Middle frontal gyrus (tissue), 1 donor: ENCODE measurements around the gene CERK.

Experiments
- DNase-seq: peaks from one replicate; pipeline ENCODE4 v3.0.0-alpha.2; 2015; ENCODE audit warnings: low spot score; ENCODE audit errors: extremely low spot score

CERK gene

GRCh38 chr22:46732513-46732912 is 5.5 kb downstream of the CERK start:
- DNase-seq = no peak

- DNase-seq = no peak
Measured at GRCh38 chr22:46732041-46732379, 6.0 kb downstream of the CERK start.

GRCh38 chr22:46731246-46732040 is 6.6 kb downstream of the CERK start:
- DNase-seq = no peak

- DNase-seq = no peak
Measured at GRCh38 chr22:46730568-46731245, 7.3 kb downstream of the CERK start.

GRCh38 chr22:46728470-46728869 is 9.6 kb downstream of the CERK start:
- DNase-seq = no peak

GRCh38 chr22:46727813-46728364 is 10.2 kb downstream of the CERK start:
- DNase-seq = no peak

- DNase-seq = no peak
Measured at GRCh38 chr22:46726986-46727317, 11.1 kb downstream of the CERK start.

GRCh38 chr22:46726066-46726985 is 11.7 kb downstream of the CERK start:
- DNase-seq = no peak

GRCh38 chr22:46725096-46725495 is 13.0 kb downstream of the CERK start:
- DNase-seq = no peak

- DNase-seq = no peak
Measured at GRCh38 chr22:46723882-46724281, 14.2 kb downstream of the CERK start.

- no peak for DNase-seq
Measured at GRCh38 chr22:46721501-46722085, 16.5 kb downstream of the CERK start.

- no peak for DNase-seq
Measured at GRCh38 chr22:46719921-46720320, 18.1 kb downstream of the CERK start.

GRCh38 chr22:46714550-46714949 is 23.5 kb downstream of the CERK start:
- no peak for DNase-seq

GRCh38 chr22:46712288-46712687 is 25.8 kb downstream of the CERK start:
- DNase-seq = no peak

- no peak for DNase-seq
Measured at GRCh38 chr22:46710806-46711205, 27.2 kb downstream of the CERK start.

- no peak for DNase-seq
Measured at GRCh38 chr22:46708766-46709330, 29.2 kb downstream of the CERK start.

GRCh38 chr22:46707827-46708570 is 30.1 kb downstream of the CERK start:
- no peak for DNase-seq

- no peak for DNase-seq
Measured at GRCh38 chr22:46707305-46707704, 30.7 kb downstream of the CERK start.

GRCh38 chr22:46706060-46706459 is 32.0 kb downstream of the CERK start:
- DNase-seq = no peak

GRCh38 chr22:46703996-46704370 is 34.1 kb downstream of the CERK start:
- no peak for DNase-seq
